IMR-90 (cell line): Measurements from ENCODE around the gene IGLL1.

Experiments
- CEBPB ChIP-seq: IDR thresholded peaks from 2 replicates; pipeline ENCODE4 v1.6.1; 2012; ENCODE audit warnings: low read depth, low read length, improper control_type of control experiment
- CHD1 ChIP-seq: IDR thresholded peaks from 2 replicates; pipeline ENCODE4 v1.6.1; 2012; ENCODE audit warnings: low read depth, low read length, improper control_type of control experiment
- MAZ ChIP-seq: IDR thresholded peaks from 2 replicates; pipeline ENCODE4 v1.6.1; 2012; ENCODE audit warnings: low read depth, mild to moderate bottlenecking, low read length, improper control_type of control experiment, moderate library complexity, borderline replicate concordance
- MXI1 ChIP-seq: IDR thresholded peaks from 2 replicates; pipeline ENCODE4 v1.6.1; 2012; ENCODE audit warnings: low read depth, mild to moderate bottlenecking, low read length, moderate library complexity, borderline replicate concordance
- POLR2A ChIP-seq: IDR thresholded peaks from 2 replicates; pipeline ENCODE4 v1.6.1; 2012; ENCODE audit warnings: mild to moderate bottlenecking, low read depth, low read length
- RAD21 ChIP-seq: IDR thresholded peaks from 2 replicates; pipeline ENCODE4 v1.6.1; 2012; ENCODE audit warnings: low read length, improper control_type of control experiment
- RCOR1 ChIP-seq: IDR thresholded peaks from 2 replicates; pipeline ENCODE4 v1.6.1; 2012; ENCODE audit warnings: mild to moderate bottlenecking, low read length, improper control_type of control experiment; ENCODE audit not compliant: insufficient replicate concordance
- SMC3 ChIP-seq: fragments of 150-350 bp; IDR thresholded peaks from 2 replicates; pipeline ENCODE4 v1.6.1; 2016; ENCODE audit warnings: low read depth, mild to moderate bottlenecking, antibody characterized with exemption, low read length, moderate library complexity
- TF ChIP-seq, protein P1 (sequence below): conservative IDR thresholded peaks from 2 replicates; pipeline ENCODE4 v1.5.1; 2012; ENCODE audit warnings: mild to moderate bottlenecking, low read depth, low read length, improper control_type of control experiment
- TF ChIP-seq, protein P2 (sequence below): fragments of 150-350 bp; IDR thresholded peaks from 2 replicates; pipeline ENCODE4 v1.6.1; 2017; ENCODE audit warnings: mild to moderate bottlenecking, antibody characterized with exemption, low read length, low read depth

- TF ChIP-seq, protein P1, sequence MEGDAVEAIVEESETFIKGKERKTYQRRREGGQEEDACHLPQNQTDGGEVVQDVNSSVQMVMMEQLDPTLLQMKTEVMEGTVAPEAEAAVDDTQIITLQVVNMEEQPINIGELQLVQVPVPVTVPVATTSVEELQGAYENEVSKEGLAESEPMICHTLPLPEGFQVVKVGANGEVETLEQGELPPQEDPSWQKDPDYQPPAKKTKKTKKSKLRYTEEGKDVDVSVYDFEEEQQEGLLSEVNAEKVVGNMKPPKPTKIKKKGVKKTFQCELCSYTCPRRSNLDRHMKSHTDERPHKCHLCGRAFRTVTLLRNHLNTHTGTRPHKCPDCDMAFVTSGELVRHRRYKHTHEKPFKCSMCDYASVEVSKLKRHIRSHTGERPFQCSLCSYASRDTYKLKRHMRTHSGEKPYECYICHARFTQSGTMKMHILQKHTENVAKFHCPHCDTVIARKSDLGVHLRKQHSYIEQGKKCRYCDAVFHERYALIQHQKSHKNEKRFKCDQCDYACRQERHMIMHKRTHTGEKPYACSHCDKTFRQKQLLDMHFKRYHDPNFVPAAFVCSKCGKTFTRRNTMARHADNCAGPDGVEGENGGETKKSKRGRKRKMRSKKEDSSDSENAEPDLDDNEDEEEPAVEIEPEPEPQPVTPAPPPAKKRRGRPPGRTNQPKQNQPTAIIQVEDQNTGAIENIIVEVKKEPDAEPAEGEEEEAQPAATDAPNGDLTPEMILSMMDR: no peak
- TF ChIP-seq POLR2A: no peak
- TF ChIP-seq, protein P2, sequence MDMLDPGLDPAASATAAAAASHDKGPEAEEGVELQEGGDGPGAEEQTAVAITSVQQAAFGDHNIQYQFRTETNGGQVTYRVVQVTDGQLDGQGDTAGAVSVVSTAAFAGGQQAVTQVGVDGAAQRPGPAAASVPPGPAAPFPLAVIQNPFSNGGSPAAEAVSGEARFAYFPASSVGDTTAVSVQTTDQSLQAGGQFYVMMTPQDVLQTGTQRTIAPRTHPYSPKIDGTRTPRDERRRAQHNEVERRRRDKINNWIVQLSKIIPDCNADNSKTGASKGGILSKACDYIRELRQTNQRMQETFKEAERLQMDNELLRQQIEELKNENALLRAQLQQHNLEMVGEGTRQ: no peak
- no peak for TF ChIP-seq SMC3
- no peak for TF ChIP-seq RAD21
- TF ChIP-seq RCOR1: no peak
- TF ChIP-seq CEBPB: no peak
- TF ChIP-seq MXI1: no peak
- TF ChIP-seq CHD1: no peak
- TF ChIP-seq MAZ: no peak
Measured at GRCh38 chr22:23530766-23531282, 49.3 kb downstream of the IGLL1 start.
